Mesenchymal stem cell (in vitro differentiated cells and primary cell): ENCODE results near the gene RNF115.
"Not testable (repeated sequence)": the region's sequence is repeated elsewhere in the genome, so short reads cannot be mapped to it uniquely, and the experiment has no call there.

Source experiments
- DNase-seq: peaks from one replicate; pipeline ENCODE4 v3.0.0-alpha.2; 2013
- H2AFZ ChIP-seq: one replicate; pipeline ENCODE4 v1.6.1; 2013; ENCODE audit warnings: low read depth, mild to moderate bottlenecking, control low read depth, inconsistent platforms, low read length, moderate library complexity
- H2AK5ac ChIP-seq: 2 replicates; pipeline ENCODE4 v1.6.1; 2013; ENCODE audit warnings: low read length, moderate library complexity, mild to moderate bottlenecking, inconsistent platforms; ENCODE audit not compliant: severe bottlenecking
- H2BK120ac ChIP-seq: one replicate; pipeline ENCODE4 v1.6.1; 2013; ENCODE audit warnings: low read depth, mild to moderate bottlenecking, inconsistent platforms, low read length, moderate library complexity
- H2BK12ac ChIP-seq, 2 experiments: one replicate each; pipeline ENCODE4 v1.6.1; 2013; ENCODE audit warnings: inconsistent platforms in 2 of 2, low read length in 2 of 2, mild to moderate bottlenecking in 2 of 2, moderate library complexity in 2 of 2, control low read depth in 1 of 2
- H2BK15ac ChIP-seq: one replicate; pipeline ENCODE4 v1.6.1; 2013; ENCODE audit warnings: mild to moderate bottlenecking, low read depth, inconsistent platforms; ENCODE audit not compliant: poor library complexity, severe bottlenecking
- H2BK5ac ChIP-seq: 2 replicates; pipeline ENCODE4 v1.6.1; 2013; ENCODE audit warnings: low read depth, mild to moderate bottlenecking, low read length, control low read depth, inconsistent platforms; ENCODE audit not compliant: poor library complexity, severe bottlenecking
- H3K14ac ChIP-seq, 2 experiments: one replicate each; pipeline ENCODE4 v1.6.1; 2013; ENCODE audit warnings: inconsistent platforms in 2 of 2, low read length in 2 of 2, control low read depth in 1 of 2, mild to moderate bottlenecking in 1 of 2, moderate library complexity in 1 of 2
- H3K18ac ChIP-seq, 2 experiments: one replicate each; pipeline ENCODE4 v1.6.1; 2013; ENCODE audit warnings: inconsistent platforms in 2 of 2, low read length in 2 of 2, control low read depth in 1 of 2, low read depth in 1 of 2, mild to moderate bottlenecking in 1 of 2
- H3K23ac ChIP-seq, 2 experiments: one replicate each; pipeline ENCODE4 v1.6.1; 2013; ENCODE audit warnings: inconsistent platforms in 2 of 2, low read length in 2 of 2, mild to moderate bottlenecking in 2 of 2, moderate library complexity in 2 of 2, control low read depth in 1 of 2
- H3K27ac ChIP-seq: 2 replicates; pipeline ENCODE4 v1.5.1; 2013; ENCODE audit warnings: mild to moderate bottlenecking, moderate library complexity, low read length, control low read depth, inconsistent platforms; ENCODE audit not compliant: poor library complexity, severe bottlenecking
- H3K27me3 ChIP-seq, 2 experiments: 2 replicates each; pipeline versions ENCODE4 v1.6.1 to v1.7.0; 2013; ENCODE audit warnings: low read length in 2 of 2, mild to moderate bottlenecking in 2 of 2, moderate library complexity in 2 of 2, control low read depth in 1 of 2, inconsistent platforms in 1 of 2; ENCODE audit not compliant: control insufficient read depth in 1 of 2, insufficient read depth in 1 of 2
- H3K36me3 ChIP-seq, 2 experiments: 2 replicates each; pipeline versions ENCODE4 v1.6.1 to v1.7.0; 2013; ENCODE audit warnings: low read length in 2 of 2, control low read depth in 1 of 2, inconsistent platforms in 1 of 2, low read depth in 1 of 2, mild to moderate bottlenecking in 1 of 2; ENCODE audit not compliant: insufficient read depth in 2 of 2, control insufficient read depth in 1 of 2
- H3K4ac ChIP-seq, 2 experiments: one replicate each; pipeline ENCODE4 v1.6.1; 2013; ENCODE audit warnings: inconsistent platforms in 2 of 2, low read length in 2 of 2, mild to moderate bottlenecking in 2 of 2, moderate library complexity in 2 of 2, control low read depth in 1 of 2, low read depth in 1 of 2
- H3K4me1 ChIP-seq: 2 replicates; pipeline ENCODE4 v1.6.1; 2013; ENCODE audit warnings: low read depth, low read length, control low read depth; ENCODE audit not compliant: control insufficient read depth, insufficient read depth
- H3K4me2 ChIP-seq: 2 replicates; pipeline ENCODE4 v1.6.1; 2013; ENCODE audit warnings: low read length, mild to moderate bottlenecking, inconsistent platforms; ENCODE audit not compliant: poor library complexity, severe bottlenecking
- H3K4me3 ChIP-seq, 2 experiments: 2 replicates each; pipeline versions ENCODE4 v1.5.1 to v1.7.0; 2013; ENCODE audit warnings: low read length in 2 of 2, mild to moderate bottlenecking in 2 of 2, control low read depth in 1 of 2, low read depth in 1 of 2; ENCODE audit not compliant: insufficient read depth in 1 of 2
- H3K79me1 ChIP-seq: replicated peaks from 2 replicates; pipeline ENCODE4 v1.6.1; 2013; ENCODE audit warnings: mild to moderate bottlenecking, control low read depth, low read length, inconsistent platforms; ENCODE audit not compliant: poor library complexity, severe bottlenecking
- H3K9ac ChIP-seq: 2 replicates; pipeline ENCODE4 v1.7.0; 2013; ENCODE audit warnings: mild to moderate bottlenecking, low read length, moderate library complexity
- H3K9me3 ChIP-seq: 2 replicates; pipeline ENCODE4 v1.7.0; 2013; ENCODE audit warnings: mild to moderate bottlenecking, low read length; ENCODE audit not compliant: control insufficient read depth
- H4K8ac ChIP-seq: one replicate; pipeline ENCODE4 v1.6.1; 2013; ENCODE audit warnings: inconsistent platforms, mild to moderate bottlenecking, low read length, moderate library complexity
- H4K91ac ChIP-seq: one replicate; pipeline ENCODE4 v1.6.1; 2013; ENCODE audit warnings: mild to moderate bottlenecking, low read length, inconsistent platforms
- WGBS: methylation state at CpG from one replicate; pipeline ENCODE4 v1.1.7; 2013; ENCODE audit warnings: mixed read lengths; 5-methylcytosine and 5-hydroxymethylcytosine counted together

The RNF115 gene

DNA sequence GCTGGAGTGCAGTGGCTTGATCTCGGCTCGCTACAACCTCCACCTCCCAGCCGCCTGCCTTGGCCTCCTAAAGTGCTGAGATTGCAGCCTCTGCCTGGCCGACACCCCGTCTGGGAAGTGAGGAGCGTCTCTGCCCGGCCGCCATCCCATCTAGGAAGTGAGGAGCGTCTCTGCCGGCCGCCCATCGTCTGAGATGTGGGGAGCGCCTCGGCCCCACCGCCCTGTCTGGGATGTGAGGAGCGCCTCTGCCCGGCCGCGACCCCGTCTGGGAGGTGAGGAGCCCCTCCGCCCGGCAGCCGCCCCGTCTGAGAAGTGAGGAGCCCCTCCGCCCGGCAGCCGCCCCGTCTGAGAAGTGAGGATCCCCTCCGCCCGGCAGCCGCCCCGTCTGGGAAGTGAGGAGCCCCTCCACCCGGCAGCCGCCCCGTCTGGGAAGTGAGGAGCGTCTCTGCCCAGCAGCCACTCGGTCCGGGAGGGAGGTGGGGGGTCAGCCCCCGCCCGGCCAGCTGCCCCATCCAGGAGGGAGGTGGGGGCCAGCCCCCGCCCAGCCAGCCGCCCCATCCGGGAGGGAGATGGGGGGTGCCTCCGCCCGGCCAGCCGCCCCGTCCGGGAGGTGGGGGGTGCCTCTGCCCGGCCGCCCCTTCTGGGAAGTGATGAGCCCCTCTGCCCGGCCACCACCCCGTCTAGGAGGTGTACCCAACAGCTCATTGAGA is 59.5 kb downstream of the RNF115 start:
- H3K9ac ChIP-seq, H3K4me2 ChIP-seq, H3K18ac ChIP-seq, H3K27ac ChIP-seq, H3K27me3 ChIP-seq, DNase-seq, H2BK15ac ChIP-seq, H2AK5ac ChIP-seq, H2BK5ac ChIP-seq, H3K14ac ChIP-seq, H2BK12ac ChIP-seq, H3K4me1 ChIP-seq, H3K4me3 ChIP-seq, H4K91ac ChIP-seq, H3K23ac ChIP-seq, H3K4ac ChIP-seq, H2BK120ac ChIP-seq, H4K8ac ChIP-seq, H3K9me3 ChIP-seq, H2AFZ ChIP-seq: not testable (repeated sequence)
- peaks cover 15 to 25% of the 10 kb centered on the region in 2 experiments for H3K36me3 ChIP-seq
- H3K79me1 ChIP-seq: peaks cover 19% of the 10 kb centered on the region
- 95% methylated on average over 52 of the region's 52 CpGs for WGBS

DNA sequence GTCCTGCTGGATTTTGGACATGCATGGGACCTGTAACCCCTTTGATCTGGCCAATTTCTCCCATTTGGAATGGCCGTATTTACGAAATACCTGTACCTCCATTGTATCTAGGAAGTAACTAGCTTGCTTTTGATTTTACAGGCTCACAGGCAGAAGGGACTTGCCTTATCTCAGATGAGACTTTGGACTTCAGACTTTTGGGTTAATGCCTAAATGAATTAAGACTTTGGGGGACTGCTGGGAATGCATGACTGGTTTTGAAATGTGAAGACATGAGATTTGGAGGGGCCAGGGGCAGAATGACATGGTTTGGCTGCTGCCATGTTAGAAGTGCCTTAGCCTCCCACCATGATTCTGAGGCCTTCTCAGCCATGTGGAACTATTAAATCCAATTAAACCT is 61.9 kb downstream of the RNF115 start:
- H3K4me3 ChIP-seq, H2BK12ac ChIP-seq, H2AK5ac ChIP-seq, H3K4me2 ChIP-seq, H3K9me3 ChIP-seq, H2AFZ ChIP-seq, H2BK15ac ChIP-seq, H2BK120ac ChIP-seq, H3K14ac ChIP-seq, H3K9ac ChIP-seq, H4K8ac ChIP-seq, H3K4ac ChIP-seq, DNase-seq, H3K27ac ChIP-seq, H2BK5ac ChIP-seq, H4K91ac ChIP-seq, H3K18ac ChIP-seq, H3K23ac ChIP-seq, H3K27me3 ChIP-seq, H3K4me1 ChIP-seq: not testable (repeated sequence)
- Histone ChIP-seq H3K36me3 (peaks cover 19 to 33% of the 10 kb centered on the region in 2 experiments), H3K79me1 (peaks cover 24% of the 10 kb centered on the region)
- 100% methylated on average over 2 of the region's 2 CpGs for WGBS

DNA sequence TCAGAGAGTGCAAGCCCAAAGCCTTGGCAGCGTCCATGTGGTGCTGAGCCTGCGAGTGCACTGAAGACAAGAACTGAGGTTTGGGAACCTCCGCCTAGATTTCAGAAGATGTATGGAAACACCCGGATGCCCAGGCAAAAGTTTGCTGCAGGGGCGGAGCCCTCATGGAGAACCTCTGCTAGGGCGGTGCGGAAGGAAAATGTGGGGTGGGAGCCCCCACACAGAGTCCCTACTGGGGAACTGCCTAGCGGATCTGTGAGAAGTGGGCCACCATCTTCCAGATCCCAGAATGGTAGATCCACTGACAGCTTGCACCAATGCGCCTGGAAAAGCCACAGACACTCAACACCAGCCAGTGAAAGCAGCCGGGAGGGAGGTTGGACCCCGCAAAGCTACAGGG is 62.4 kb downstream of the RNF115 start:
- H2BK15ac ChIP-seq, H3K18ac ChIP-seq, H3K14ac ChIP-seq, H3K23ac ChIP-seq, H3K4me1 ChIP-seq, H3K4me3 ChIP-seq, H3K4me2 ChIP-seq, H2AFZ ChIP-seq, H4K91ac ChIP-seq, H3K9ac ChIP-seq, H3K27ac ChIP-seq, H3K9me3 ChIP-seq, H2BK12ac ChIP-seq, H4K8ac ChIP-seq, H2BK120ac ChIP-seq, DNase-seq, H2AK5ac ChIP-seq, H2BK5ac ChIP-seq, H3K27me3 ChIP-seq, H3K4ac ChIP-seq: not testable (repeated sequence)
- peaks cover 24% of the 10 kb centered on the region for H3K79me1 ChIP-seq
- 99% methylated on average over 11 of the region's 11 CpGs for WGBS
- peaks cover 15 to 36% of the 10 kb centered on the region in 2 experiments for H3K36me3 ChIP-seq

DNA sequence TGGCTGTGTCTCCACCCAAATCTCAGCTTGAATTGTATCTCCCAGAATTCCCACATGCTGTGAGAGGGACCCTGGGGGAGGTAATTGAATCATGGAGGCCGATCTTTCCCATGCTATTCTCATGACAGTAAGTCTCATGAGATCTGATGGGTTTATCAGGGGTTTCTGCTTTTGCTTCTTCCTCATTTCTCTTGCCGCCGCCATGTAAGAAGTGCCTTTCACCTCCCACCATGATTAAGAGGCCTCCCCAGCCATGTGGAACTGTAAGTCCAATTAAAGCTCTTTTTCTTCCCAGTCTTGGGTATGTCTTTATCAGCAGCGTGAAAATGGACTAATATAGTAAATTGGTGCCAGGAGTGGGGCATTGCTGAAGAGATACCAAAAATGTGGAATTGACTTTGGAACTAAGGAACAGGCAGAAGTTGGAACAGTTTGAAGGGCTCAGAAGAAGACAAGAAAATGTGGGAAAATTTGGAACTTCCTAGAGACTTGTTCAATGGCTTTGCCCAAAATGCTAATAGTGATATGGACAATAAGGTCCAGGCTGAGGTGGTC is 63.4 kb downstream of the RNF115 start:
- H3K4ac ChIP-seq, H2BK5ac ChIP-seq, H3K4me3 ChIP-seq, H3K9ac ChIP-seq, H3K18ac ChIP-seq, H3K23ac ChIP-seq, H2AK5ac ChIP-seq, H3K4me2 ChIP-seq, H3K27ac ChIP-seq, H4K8ac ChIP-seq, H3K4me1 ChIP-seq, H3K9me3 ChIP-seq, H2BK120ac ChIP-seq, DNase-seq, H3K14ac ChIP-seq, H2BK12ac ChIP-seq, H2BK15ac ChIP-seq, H3K27me3 ChIP-seq, H2AFZ ChIP-seq, H4K91ac ChIP-seq: not testable (repeated sequence)
- H3K36me3 ChIP-seq: peaks cover 19 to 46% of the 10 kb centered on the region in 2 experiments
- peaks cover 29% of the 10 kb centered on the region for H3K79me1 ChIP-seq
- 96% methylated on average over 4 of the region's 4 CpGs for WGBS
